IMR-90 (cell line): ENCODE measurements around the gene RFX4. TPM values are rescaled to one million over a fixed set of nuclear protein-coding genes. Genes with fewer than 3 reads are reported as not detected.

Experiments
- ATAC-seq: fragments of 200-7000 bp; cut with Tn5 transposase; 2 replicates; pipeline ENCODE4 v1.9.1; 2020; ENCODE audit warnings: low read depth, mild to moderate bottlenecking, moderate library complexity
- BruUV-seq: library from RNA; stranded (reverse); fragments of 400-500 nt; replicated peaks from 2 replicates; lab custom pipeline; 2021; lab: Mats Ljungman, UMichigan
- CTCF ChIA-PET: fragments of 300-600 bp; formaldehyde crosslinking; extraction: SDS; loops from one replicate; lab custom pipeline; 2021; ENCODE audit warnings: antibody characterized with exemption; lab: Yijun Ruan, JAX
- POLR2A ChIA-PET: fragments of 300-600 bp; sonication (Branson Sonifier 250); formaldehyde crosslinking; loops from one replicate; lab custom pipeline; 2022; ENCODE audit warnings: antibody characterized with exemption; ENCODE audit not compliant: unreplicated experiment; lab: Charles Lee
- DNase-seq: peaks from one replicate; pipeline ENCODE4 v3.0.0; 2013
- H2AFZ ChIP-seq: replicated peaks from 2 replicates; pipeline ENCODE3; 2013; ENCODE audit warnings: low read length, mild to moderate bottlenecking; ENCODE audit not compliant: poor library complexity
- H2AK5ac ChIP-seq: 2 replicates; pipeline ENCODE4 v1.6.1; 2013; ENCODE audit warnings: low read depth, low read length, inconsistent platforms
- H2AK9ac ChIP-seq: replicated peaks from 2 replicates; pipeline ENCODE3; 2013; ENCODE audit warnings: mild to moderate bottlenecking, low read depth, low read length, moderate library complexity; ENCODE audit not compliant: poor library complexity
- H2BK120ac ChIP-seq: 2 replicates; pipeline ENCODE4 v1.6.1; 2013; ENCODE audit warnings: low read depth, low read length, inconsistent platforms
- H2BK15ac ChIP-seq: 3 replicates; pipeline ENCODE4 v1.6.1; 2013; ENCODE audit warnings: low read depth, low read length, inconsistent platforms
- H2BK20ac ChIP-seq: 2 replicates; pipeline ENCODE4 v1.6.1; 2013; ENCODE audit warnings: low read depth, mild to moderate bottlenecking, inconsistent platforms, low read length, moderate library complexity
- H2BK5ac ChIP-seq: 2 replicates; pipeline ENCODE4 v1.6.1; 2013; ENCODE audit warnings: mild to moderate bottlenecking, low read depth, low read length, inconsistent platforms; ENCODE audit not compliant: poor library complexity, severe bottlenecking
- H3K14ac ChIP-seq: replicated peaks from 2 replicates; pipeline ENCODE4 v1.6.1; 2013; ENCODE audit warnings: low read depth, low read length, inconsistent platforms
- H3K18ac ChIP-seq: 2 replicates; pipeline ENCODE4 v1.6.1; 2013; ENCODE audit warnings: low read depth, low read length, control low read depth
- H3K23ac ChIP-seq: 2 replicates; pipeline ENCODE4 v1.6.1; 2013; ENCODE audit warnings: low read depth, low read length, inconsistent platforms
- H3K27ac ChIP-seq: 2 replicates; pipeline ENCODE4 v1.5.1; 2013; ENCODE audit warnings: mild to moderate bottlenecking, control low read depth, low read length; ENCODE audit not compliant: insufficient read depth
- H3K27me3 ChIP-seq: 2 replicates; pipeline ENCODE4 v1.6.1; 2013; ENCODE audit warnings: low read length; ENCODE audit not compliant: control insufficient read depth, insufficient read depth
- H3K36me3 ChIP-seq: 2 replicates; pipeline ENCODE4 v1.6.1; 2013; ENCODE audit warnings: low read length, mixed read lengths; ENCODE audit not compliant: control insufficient read depth, insufficient read depth
- H3K4ac ChIP-seq: 2 replicates; pipeline ENCODE4 v1.6.1; 2013; ENCODE audit warnings: low read depth, low read length, inconsistent platforms
- H3K4me1 ChIP-seq: 2 replicates; pipeline ENCODE4 v1.6.1; 2013; ENCODE audit warnings: low read length, mixed read lengths; ENCODE audit not compliant: control insufficient read depth, insufficient read depth
- H3K4me2 ChIP-seq: 2 replicates; pipeline ENCODE4 v1.6.1; 2013; ENCODE audit warnings: low read depth, mild to moderate bottlenecking, control low read depth, low read length, moderate library complexity
- H3K4me3 ChIP-seq: 2 replicates; pipeline ENCODE4 v1.5.1; 2013; ENCODE audit warnings: low read depth, mild to moderate bottlenecking, control low read depth, low read length, moderate library complexity; ENCODE audit not compliant: insufficient read depth
- H3K56ac ChIP-seq: 2 replicates; pipeline ENCODE4 v1.6.1; 2013; ENCODE audit warnings: low read length, inconsistent platforms; ENCODE audit not compliant: insufficient read depth; ENCODE audit errors: extremely low read depth
- H3K79me1 ChIP-seq, 2 experiments: 2 replicates each; pipeline ENCODE4 v1.6.1; 2013; ENCODE audit warnings: low read length in 2 of 2, inconsistent platforms in 1 of 2, low read depth in 1 of 2
- H3K9ac ChIP-seq: 2 replicates; pipeline ENCODE4 v1.6.1; 2013; ENCODE audit warnings: low read depth, low read length, control low read depth
- H3K9me1 ChIP-seq: 2 replicates; pipeline ENCODE4 v1.6.1; 2013; ENCODE audit warnings: low read length, inconsistent platforms; ENCODE audit not compliant: insufficient read depth
- H3K9me3 ChIP-seq: 2 replicates; pipeline ENCODE4 v1.6.1; 2013; ENCODE audit warnings: low read length; ENCODE audit not compliant: control insufficient read depth, insufficient read depth
- H4K20me1 ChIP-seq: 2 replicates; pipeline ENCODE4 v1.6.1; 2013; ENCODE audit warnings: low read length, inconsistent platforms; ENCODE audit not compliant: insufficient read depth
- H4K5ac ChIP-seq: 2 replicates; pipeline ENCODE4 v1.6.1; 2013; ENCODE audit warnings: mild to moderate bottlenecking, low read depth, low read length, control low read depth
- H4K8ac ChIP-seq, 2 experiments: 2 replicates each; pipeline ENCODE4 v1.6.1; 2013; ENCODE audit warnings: low read depth in 2 of 2, low read length in 2 of 2, control low read depth in 1 of 2, inconsistent platforms in 1 of 2
- H4K91ac ChIP-seq: 2 replicates; pipeline ENCODE4 v1.6.1; 2013; ENCODE audit warnings: low read depth, low read length, inconsistent platforms; ENCODE audit not compliant: insufficient read depth
- BHLHE40 ChIP-seq: fragments of 150-350 bp; IDR thresholded peaks from 2 replicates; pipeline ENCODE4 v1.6.1; 2016; ENCODE audit warnings: mild to moderate bottlenecking, low read depth, low read length
- CEBPB ChIP-seq: IDR thresholded peaks from 2 replicates; pipeline ENCODE4 v1.6.1; 2012; ENCODE audit warnings: low read depth, low read length, improper control_type of control experiment
- CHD1 ChIP-seq: IDR thresholded peaks from 2 replicates; pipeline ENCODE4 v1.6.1; 2012; ENCODE audit warnings: low read depth, low read length, improper control_type of control experiment
- FOS ChIP-seq: fragments of 150-350 bp; IDR thresholded peaks from 2 replicates; pipeline ENCODE4 v1.6.1; 2016; ENCODE audit warnings: low read depth, low read length
- MAFK ChIP-seq: IDR thresholded peaks from 2 replicates; pipeline ENCODE4 v1.6.1; 2012; ENCODE audit warnings: low read depth, low read length, improper control_type of control experiment
- MAZ ChIP-seq: IDR thresholded peaks from 2 replicates; pipeline ENCODE4 v1.6.1; 2012; ENCODE audit warnings: low read depth, mild to moderate bottlenecking, low read length, improper control_type of control experiment, moderate library complexity, borderline replicate concordance
- MXI1 ChIP-seq: IDR thresholded peaks from 2 replicates; pipeline ENCODE4 v1.6.1; 2012; ENCODE audit warnings: low read depth, mild to moderate bottlenecking, low read length, moderate library complexity, borderline replicate concordance
- NFE2L2 ChIP-seq: fragments of 150-350 bp; IDR thresholded peaks from 2 replicates; pipeline ENCODE4 v1.6.1; 2016; ENCODE audit warnings: low read depth, mild to moderate bottlenecking, low read length
- POLR2A ChIP-seq: IDR thresholded peaks from 2 replicates; pipeline ENCODE4 v1.6.1; 2012; ENCODE audit warnings: mild to moderate bottlenecking, low read depth, low read length
- RAD21 ChIP-seq: IDR thresholded peaks from 2 replicates; pipeline ENCODE4 v1.6.1; 2012; ENCODE audit warnings: low read length, improper control_type of control experiment
- RCOR1 ChIP-seq: IDR thresholded peaks from 2 replicates; pipeline ENCODE4 v1.6.1; 2012; ENCODE audit warnings: mild to moderate bottlenecking, low read length, improper control_type of control experiment; ENCODE audit not compliant: insufficient replicate concordance
- WGBS, 2 experiments: methylation state at CpG; one replicate each; pipeline versions ENCODE4 v1.1.5 to v1.1.7; 2013; ENCODE audit warnings: missing lambda C conversion rate in 2 of 2; ENCODE audit not compliant: insufficient read length in 1 of 2; ENCODE audit errors: extremely low coverage in 2 of 2; 5-methylcytosine and 5-hydroxymethylcytosine counted together
- dilution Hi-C: fragments of 300-500 bp; cut with HindIII; formaldehyde crosslinking; loops from one replicate; pipeline ENCODE4 v1.14.3; 2018; ENCODE audit warnings: low sequenced_read_pairs; ENCODE audit not compliant: unreplicated experiment
- in situ Hi-C: fragments of 300-500 bp; cut with MboI; formaldehyde crosslinking; loops from 3 replicates; pipeline ENCODE4 v1.14.3; 2019; ENCODE audit warnings: low sequenced_read_pairs, inconsistent platforms, mixed read lengths
- intact Hi-C: fragments of 100-400 bp; cut with micrococcal nuclease; formaldehyde crosslinking; loops from 2 replicates; pipeline ENCODE4 v1.10.0; 2022
- polyA plus RNA-seq, 3 experiments: library from polyadenylated mRNA; depleted of rRNA; stranded (reverse); fragments of >200 nt; gene quantifications; 2 replicates each; pipeline ENCODE4 v1.2.3, GENCODE V29; 2012; ENCODE audit warnings: low replicate concordance in 1 of 3
- total RNA-seq: library from RNA; depleted of rRNA; stranded (reverse); fragments of >200 nt; gene quantifications from 2 replicates; pipeline ENCODE4 v1.2.3, GENCODE V29; 2012
- TF ChIP-seq, protein P1 (sequence below): conservative IDR thresholded peaks from 2 replicates; pipeline ENCODE4 v1.5.1; 2012; ENCODE audit warnings: mild to moderate bottlenecking, low read depth, low read length, improper control_type of control experiment
- TF ChIP-seq, protein P2 (sequence below): fragments of 150-350 bp; IDR thresholded peaks from 2 replicates; pipeline ENCODE4 v1.6.1; 2017; ENCODE audit warnings: mild to moderate bottlenecking, antibody characterized with exemption, low read length, low read depth
- TF ChIP-seq, protein P3 (sequence below): fragments of 150-350 bp; IDR thresholded peaks from 2 replicates; pipeline ENCODE4 v1.6.1; 2016; ENCODE audit warnings: low read depth, mild to moderate bottlenecking, low read length, moderate library complexity, borderline replicate concordance

RFX4 gene
- total and polyA plus RNA-seq, 2 of the 4 experiments (the other 2 are of a cell fraction): not detected

DNA sequence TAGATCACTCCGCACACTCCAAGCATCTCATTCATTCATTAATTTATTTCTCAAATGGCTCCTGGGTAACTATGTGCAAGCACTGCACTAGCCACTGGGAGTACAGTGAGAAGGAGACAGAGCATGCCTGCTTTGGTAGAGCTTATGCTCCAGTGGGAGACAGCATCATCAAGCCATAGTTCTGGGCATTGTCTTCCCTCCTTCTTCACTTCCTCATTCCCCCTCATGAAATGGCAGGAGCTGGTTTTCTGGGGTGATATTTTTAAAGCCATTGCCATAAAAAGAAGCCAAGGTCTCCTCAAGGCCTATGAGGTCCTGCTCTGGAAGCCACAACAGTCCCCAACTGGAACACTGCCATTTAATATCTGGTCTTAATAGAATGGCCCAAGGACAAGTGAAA is 171.5 kb downstream of the RFX4 start:
- Histone ChIP-seq H2BK20ac (no peak overlapping the region), H3K79me1 (no peaks in the 10 kb centered on the region), H4K8ac (no peak overlapping the region), H3K9ac (no peak overlapping the region), H3K9me1 (no peaks in the 10 kb centered on the region), H3K9me3 (no peaks in the 10 kb centered on the region), H3K4ac (no peak overlapping the region), H3K27me3 (peaks cover 2% of the 10 kb centered on the region; the same call in 1 of the 2 replicates), H2AFZ (no peak overlapping the region), H2AK5ac (no peak overlapping the region), H3K56ac (no peak overlapping the region), H3K4me2 (no peak overlapping the region), H4K5ac (no peak overlapping the region), H4K20me1 (no peaks in the 10 kb centered on the region), H3K18ac (no peak overlapping the region), H3K27ac (no peak overlapping the region), H3K36me3 (no peaks in the 10 kb centered on the region), H4K91ac (no peak overlapping the region), H2BK120ac (no peak overlapping the region), H2BK5ac (no peak overlapping the region), H3K23ac (no peak overlapping the region), H3K14ac (no peak overlapping the region), H2BK15ac (no peak overlapping the region), H2AK9ac (no peak overlapping the region), H3K4me1 (no peaks in the 10 kb centered on the region), H3K4me3 (no peak overlapping the region)
- no peak for ATAC-seq
- in situ Hi-C loops (no loop called here), dilution Hi-C loops (no loop called here), intact Hi-C loops (no loop called here)
- no peak for DNase-seq
- no CpG with 5 or more reads among the region's 1 CpG for WGBS, 2 experiments
- BruUV-seq: no TSS peak
- no peak for TF ChIP-seq BHLHE40
- TF ChIP-seq, protein P1, sequence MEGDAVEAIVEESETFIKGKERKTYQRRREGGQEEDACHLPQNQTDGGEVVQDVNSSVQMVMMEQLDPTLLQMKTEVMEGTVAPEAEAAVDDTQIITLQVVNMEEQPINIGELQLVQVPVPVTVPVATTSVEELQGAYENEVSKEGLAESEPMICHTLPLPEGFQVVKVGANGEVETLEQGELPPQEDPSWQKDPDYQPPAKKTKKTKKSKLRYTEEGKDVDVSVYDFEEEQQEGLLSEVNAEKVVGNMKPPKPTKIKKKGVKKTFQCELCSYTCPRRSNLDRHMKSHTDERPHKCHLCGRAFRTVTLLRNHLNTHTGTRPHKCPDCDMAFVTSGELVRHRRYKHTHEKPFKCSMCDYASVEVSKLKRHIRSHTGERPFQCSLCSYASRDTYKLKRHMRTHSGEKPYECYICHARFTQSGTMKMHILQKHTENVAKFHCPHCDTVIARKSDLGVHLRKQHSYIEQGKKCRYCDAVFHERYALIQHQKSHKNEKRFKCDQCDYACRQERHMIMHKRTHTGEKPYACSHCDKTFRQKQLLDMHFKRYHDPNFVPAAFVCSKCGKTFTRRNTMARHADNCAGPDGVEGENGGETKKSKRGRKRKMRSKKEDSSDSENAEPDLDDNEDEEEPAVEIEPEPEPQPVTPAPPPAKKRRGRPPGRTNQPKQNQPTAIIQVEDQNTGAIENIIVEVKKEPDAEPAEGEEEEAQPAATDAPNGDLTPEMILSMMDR: no peak
- TF ChIP-seq CEBPB: no peak
- TF ChIP-seq, protein P2, sequence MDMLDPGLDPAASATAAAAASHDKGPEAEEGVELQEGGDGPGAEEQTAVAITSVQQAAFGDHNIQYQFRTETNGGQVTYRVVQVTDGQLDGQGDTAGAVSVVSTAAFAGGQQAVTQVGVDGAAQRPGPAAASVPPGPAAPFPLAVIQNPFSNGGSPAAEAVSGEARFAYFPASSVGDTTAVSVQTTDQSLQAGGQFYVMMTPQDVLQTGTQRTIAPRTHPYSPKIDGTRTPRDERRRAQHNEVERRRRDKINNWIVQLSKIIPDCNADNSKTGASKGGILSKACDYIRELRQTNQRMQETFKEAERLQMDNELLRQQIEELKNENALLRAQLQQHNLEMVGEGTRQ: no peak
- TF ChIP-seq MXI1: no peak
- TF ChIP-seq MAFK: no peak
- no peak for TF ChIP-seq FOS
- no peak for TF ChIP-seq MAZ
- TF ChIP-seq RCOR1: no peak
- no peak for TF ChIP-seq RAD21
- no peak for TF ChIP-seq CHD1
- TF ChIP-seq, protein P3, sequence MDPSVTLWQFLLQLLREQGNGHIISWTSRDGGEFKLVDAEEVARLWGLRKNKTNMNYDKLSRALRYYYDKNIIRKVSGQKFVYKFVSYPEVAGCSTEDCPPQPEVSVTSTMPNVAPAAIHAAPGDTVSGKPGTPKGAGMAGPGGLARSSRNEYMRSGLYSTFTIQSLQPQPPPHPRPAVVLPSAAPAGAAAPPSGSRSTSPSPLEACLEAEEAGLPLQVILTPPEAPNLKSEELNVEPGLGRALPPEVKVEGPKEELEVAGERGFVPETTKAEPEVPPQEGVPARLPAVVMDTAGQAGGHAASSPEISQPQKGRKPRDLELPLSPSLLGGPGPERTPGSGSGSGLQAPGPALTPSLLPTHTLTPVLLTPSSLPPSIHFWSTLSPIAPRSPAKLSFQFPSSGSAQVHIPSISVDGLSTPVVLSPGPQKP: no peak
- no peak for TF ChIP-seq POLR2A
- no peak for TF ChIP-seq NFE2L2
- ChIA-PET POLR2A (no interaction called here), CTCF (no interaction called here)
